HEK293 (cell line): Measurements from ENCODE around the gene MBD1.

ENCODE experiments used
- CTCF ChIA-PET: fragments of 350-600 bp; formaldehyde crosslinking; extraction: SDS; loops from one replicate; lab custom pipeline; 2021; ENCODE audit warnings: antibody characterized with exemption; lab: Yijun Ruan, JAX
- POLR2A ChIA-PET: fragments of 300-600 bp; formaldehyde crosslinking; extraction: SDS; loops from one replicate; lab custom pipeline; 2020; ENCODE audit warnings: antibody characterized with exemption, inconsistent platforms; lab: Yijun Ruan, JAX
- H3K27ac ChIP-seq: fragments of 200-500 bp; sonication (Bioruptor generic); 2 replicates; pipeline ENCODE4 v1.5.1; 2014; ENCODE audit warnings: low read depth, low read length, control low read depth, inconsistent platforms; ENCODE audit errors: extremely low read depth
- H3K36me3 ChIP-seq, 2 experiments: fragments of 200-500 bp in 1 of 2; sonication (Bioruptor generic) in 1 of 2; 1 replicate in 1 of 2; 2 replicates in 1 of 2; pipeline ENCODE4 v1.5.1; 2014 to 2017; ENCODE audit warnings: inconsistent platforms in 2 of 2, low read length in 2 of 2; ENCODE audit not compliant: control insufficient read depth in 2 of 2, insufficient read depth in 1 of 2
- H3K4me1 ChIP-seq: fragments of 200-500 bp; sonication (Bioruptor generic); 2 replicates; pipeline ENCODE4 v1.5.1; 2014; ENCODE audit warnings: mild to moderate bottlenecking, low read length, inconsistent platforms; ENCODE audit not compliant: control insufficient read depth, insufficient read depth
- H3K4me3 ChIP-seq: 2 replicates; pipeline ENCODE4 v1.5.1; 2011; ENCODE audit warnings: low read depth, mild to moderate bottlenecking, control low read depth, low read length, moderate library complexity
- H3K9me3 ChIP-seq: fragments of 200-500 bp; sonication (Bioruptor generic); 2 replicates; pipeline ENCODE4 v1.5.1; 2014; ENCODE audit warnings: low read depth, low read length, inconsistent platforms; ENCODE audit not compliant: control insufficient read depth, insufficient read depth
- BCL11A ChIP-seq: fragments of 450-650 bp; formaldehyde crosslinking; IDR thresholded peaks from 2 replicates; pipeline ENCODE4 v1.5.1; 2016; ENCODE audit warnings: low read depth, missing biosample characterization, missing genetic modification characterization
- KLF10 ChIP-seq: fragments of 450-650 bp; IDR thresholded peaks from 2 replicates; pipeline ENCODE4 v1.5.1; 2018; ENCODE audit warnings: missing biosample characterization, mild to moderate bottlenecking, missing genetic modification characterization
- YY2 ChIP-seq: fragments of 450-650 bp; formaldehyde crosslinking; IDR thresholded peaks from 2 replicates; pipeline ENCODE4 v1.5.1; 2016; ENCODE audit warnings: missing biosample characterization, missing genetic modification characterization
- ZNF133 ChIP-seq: fragments of 450-650 bp; formaldehyde crosslinking; IDR thresholded peaks from 2 replicates; pipeline ENCODE4 v1.5.1; 2016; ENCODE audit warnings: missing biosample characterization, missing genetic modification characterization
- ZNF140 ChIP-seq: fragments of 450-650 bp; formaldehyde crosslinking; IDR thresholded peaks from 2 replicates; pipeline ENCODE4 v1.5.1; 2016; ENCODE audit warnings: missing biosample characterization, missing genetic modification characterization
- ZNF19 ChIP-seq: fragments of 450-650 bp; formaldehyde crosslinking; IDR thresholded peaks from 2 replicates; pipeline ENCODE4; 2016; ENCODE audit warnings: missing biosample characterization, missing genetic modification characterization, low read depth
- ZNF2 ChIP-seq: fragments of 450-650 bp; formaldehyde crosslinking; IDR thresholded peaks from 2 replicates; pipeline ENCODE4 v1.5.1; 2016; ENCODE audit warnings: missing biosample characterization, missing genetic modification characterization
- ZNF37A ChIP-seq: fragments of 450-650 bp; IDR thresholded peaks from 2 replicates; pipeline ENCODE4 v1.5.1; 2018; ENCODE audit warnings: missing biosample characterization, missing genetic modification characterization
- ZNF548 ChIP-seq: fragments of 450-650 bp; formaldehyde crosslinking; IDR thresholded peaks from 2 replicates; pipeline ENCODE4 v1.5.1; 2016; ENCODE audit warnings: missing biosample characterization, missing genetic modification characterization
- ZNF600 ChIP-seq: fragments of 450-650 bp; formaldehyde crosslinking; IDR thresholded peaks from 2 replicates; pipeline ENCODE4 v1.5.1; 2016; ENCODE audit warnings: missing biosample characterization, missing genetic modification characterization
- ZNF701 ChIP-seq: fragments of 450-650 bp; formaldehyde crosslinking; IDR thresholded peaks from 2 replicates; pipeline ENCODE4 v1.5.1; 2016; ENCODE audit warnings: missing biosample characterization, missing genetic modification characterization
- ZNF76 ChIP-seq: fragments of 450-650 bp; formaldehyde crosslinking; IDR thresholded peaks from 2 replicates; pipeline ENCODE4; 2016; ENCODE audit warnings: low read depth, missing biosample characterization, missing genetic modification characterization, borderline replicate concordance
- ZNF843 ChIP-seq: fragments of 450-650 bp; formaldehyde crosslinking; IDR thresholded peaks from 2 replicates; pipeline ENCODE4 v1.5.1; 2016; ENCODE audit warnings: missing biosample characterization, missing genetic modification characterization
- TF ChIP-seq, protein P1 (sequence below): fragments of 450-650 bp; formaldehyde crosslinking; IDR thresholded peaks from 2 replicates; pipeline ENCODE4 v1.5.1; 2016; ENCODE audit warnings: missing biosample characterization, missing genetic modification characterization
- TF ChIP-seq, protein P2 (sequence below): fragments of 450-650 bp; formaldehyde crosslinking; IDR thresholded peaks from 2 replicates; pipeline ENCODE4 v1.5.1; 2017; ENCODE audit warnings: missing biosample characterization, missing genetic modification characterization
- TF ChIP-seq, protein P3 (sequence below): fragments of 450-650 bp; formaldehyde crosslinking; IDR thresholded peaks from 2 replicates; pipeline ENCODE4 v1.5.1; 2016; ENCODE audit warnings: missing biosample characterization, missing genetic modification characterization
- TF ChIP-seq, protein P4 (sequence below): fragments of 450-650 bp; formaldehyde crosslinking; optimal IDR thresholded peaks from 2 replicates; pipeline ENCODE3; 2016; ENCODE audit warnings: missing biosample characterization, mild to moderate bottlenecking, missing genetic modification characterization
- TF ChIP-seq, protein P5 (sequence below): fragments of 450-650 bp; formaldehyde crosslinking; IDR thresholded peaks from 2 replicates; pipeline ENCODE4 v1.5.1; 2016; ENCODE audit warnings: missing biosample characterization, missing genetic modification characterization
- TF ChIP-seq, protein P6 (sequence below): fragments of 450-650 bp; formaldehyde crosslinking; conservative IDR thresholded peaks from 2 replicates; pipeline ENCODE4 v1.5.1; 2016; ENCODE audit warnings: low read depth, missing biosample characterization, missing genetic modification characterization
- TF ChIP-seq, protein P7 (sequence below): fragments of 450-650 bp; formaldehyde crosslinking; IDR thresholded peaks from 2 replicates; pipeline ENCODE4 v1.5.1; 2017; ENCODE audit warnings: missing biosample characterization, missing genetic modification characterization

MBD1 gene

DNA sequence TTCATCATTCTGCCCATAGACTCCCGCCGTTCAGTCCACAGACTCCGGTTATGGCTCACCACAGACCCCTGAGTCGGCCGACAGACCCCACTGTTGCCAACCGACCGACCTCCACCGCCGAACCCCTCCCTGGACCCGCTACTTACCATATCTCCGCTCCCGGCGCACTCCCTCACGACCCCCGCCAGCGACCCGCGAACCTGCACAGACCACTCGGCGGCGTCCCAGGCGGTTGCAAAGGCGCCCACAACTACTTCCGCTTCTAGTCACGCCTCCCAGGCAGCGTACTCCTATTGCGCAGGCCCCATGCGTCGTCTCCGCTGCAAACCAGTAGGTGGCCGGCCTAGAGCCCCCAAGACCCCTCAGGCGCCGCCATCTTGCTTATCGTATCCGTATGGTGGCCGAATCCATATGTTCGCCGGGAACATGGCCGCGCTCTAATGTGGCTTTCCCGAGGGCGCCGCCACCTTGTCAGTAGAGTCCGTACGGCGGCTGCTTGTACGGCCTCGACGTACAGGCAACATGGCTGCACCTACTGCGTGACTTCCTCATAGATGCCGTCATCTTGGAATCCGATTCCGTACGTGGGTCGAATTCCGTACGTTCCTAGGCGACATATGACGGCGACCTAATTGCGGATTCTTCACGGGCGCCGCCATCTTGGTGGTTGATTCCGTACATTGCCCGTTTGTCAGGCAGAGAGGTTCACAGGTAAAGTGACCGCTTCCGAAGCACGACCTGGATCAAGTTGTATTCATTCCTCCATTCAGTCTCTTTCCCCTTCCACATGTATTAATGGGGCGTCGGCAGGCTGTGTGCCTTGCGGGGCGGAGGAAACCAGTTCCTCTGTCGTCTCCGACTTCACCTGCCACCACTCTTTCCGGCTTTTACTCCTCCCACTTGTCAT lies 6.4 kb upstream of the MBD1 start, which contains the start of gene CXXC1 (continued):
- TF ChIP-seq ZNF843 (tag by site-specific recombination) = peak; percentile 23; the same call in 1 of the 2 replicates
- TF ChIP-seq, protein P1, sequence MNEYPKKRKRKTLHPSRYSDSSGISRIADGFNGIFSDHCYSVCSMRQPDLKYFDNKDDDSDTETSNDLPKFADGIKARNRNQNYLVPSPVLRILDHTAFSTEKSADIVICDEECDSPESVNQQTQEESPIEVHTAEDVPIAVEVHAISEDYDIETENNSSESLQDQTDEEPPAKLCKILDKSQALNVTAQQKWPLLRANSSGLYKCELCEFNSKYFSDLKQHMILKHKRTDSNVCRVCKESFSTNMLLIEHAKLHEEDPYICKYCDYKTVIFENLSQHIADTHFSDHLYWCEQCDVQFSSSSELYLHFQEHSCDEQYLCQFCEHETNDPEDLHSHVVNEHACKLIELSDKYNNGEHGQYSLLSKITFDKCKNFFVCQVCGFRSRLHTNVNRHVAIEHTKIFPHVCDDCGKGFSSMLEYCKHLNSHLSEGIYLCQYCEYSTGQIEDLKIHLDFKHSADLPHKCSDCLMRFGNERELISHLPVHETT (tag by site-specific recombination) = peak; percentile 81
- TF ChIP-seq ZNF548 = no peak
- TF ChIP-seq, protein P2, sequence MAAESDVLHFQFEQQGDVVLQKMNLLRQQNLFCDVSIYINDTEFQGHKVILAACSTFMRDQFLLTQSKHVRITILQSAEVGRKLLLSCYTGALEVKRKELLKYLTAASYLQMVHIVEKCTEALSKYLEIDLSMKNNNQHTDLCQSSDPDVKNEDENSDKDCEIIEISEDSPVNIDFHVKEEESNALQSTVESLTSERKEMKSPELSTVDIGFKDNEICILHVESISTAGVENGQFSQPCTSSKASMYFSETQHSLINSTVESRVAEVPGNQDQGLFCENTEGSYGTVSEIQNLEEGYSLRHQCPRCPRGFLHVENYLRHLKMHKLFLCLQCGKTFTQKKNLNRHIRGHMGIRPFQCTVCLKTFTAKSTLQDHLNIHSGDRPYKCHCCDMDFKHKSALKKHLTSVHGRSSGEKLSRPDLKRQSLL (tag by site-specific recombination) = peak; percentile 76; the same call in 1 of the 2 replicates

DNA sequence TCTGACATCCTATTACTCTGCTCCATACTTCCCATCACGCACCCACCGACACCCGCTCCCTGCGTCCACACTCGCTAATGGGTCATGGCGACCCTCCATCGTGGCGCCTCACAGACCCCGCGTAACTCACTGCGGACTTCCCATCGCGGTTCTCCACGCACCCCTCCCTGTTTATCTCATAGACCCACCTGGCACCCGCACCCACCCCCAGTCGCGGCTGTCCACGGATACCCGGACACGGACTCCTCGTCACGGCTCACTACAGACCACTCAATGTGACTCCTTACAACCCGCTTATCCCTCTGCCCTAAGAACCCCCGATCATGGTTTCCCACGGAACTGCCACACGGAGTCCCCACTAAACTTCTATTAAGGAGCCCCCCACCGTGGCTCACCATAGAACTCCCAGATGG lies 5.7 kb upstream of the MBD1 start:
- Histone ChIP-seq H3K4me3 (peak overlapping the region; percentile 69), H3K36me3 (peaks cover 9 to 40% of the 10 kb centered on the region in 2 experiments; a peak in 2 of 3 replicates), H3K27ac (no peak overlapping the region; the same call in 1 of the 2 replicates), H3K9me3 (no peaks in the 10 kb centered on the region), H3K4me1 (peaks cover 2% of the 10 kb centered on the region; the same call in 1 of the 2 replicates)
- ChIA-PET CTCF (no interaction called here), POLR2A (no interaction called here)
- TF ChIP-seq, protein P3, sequence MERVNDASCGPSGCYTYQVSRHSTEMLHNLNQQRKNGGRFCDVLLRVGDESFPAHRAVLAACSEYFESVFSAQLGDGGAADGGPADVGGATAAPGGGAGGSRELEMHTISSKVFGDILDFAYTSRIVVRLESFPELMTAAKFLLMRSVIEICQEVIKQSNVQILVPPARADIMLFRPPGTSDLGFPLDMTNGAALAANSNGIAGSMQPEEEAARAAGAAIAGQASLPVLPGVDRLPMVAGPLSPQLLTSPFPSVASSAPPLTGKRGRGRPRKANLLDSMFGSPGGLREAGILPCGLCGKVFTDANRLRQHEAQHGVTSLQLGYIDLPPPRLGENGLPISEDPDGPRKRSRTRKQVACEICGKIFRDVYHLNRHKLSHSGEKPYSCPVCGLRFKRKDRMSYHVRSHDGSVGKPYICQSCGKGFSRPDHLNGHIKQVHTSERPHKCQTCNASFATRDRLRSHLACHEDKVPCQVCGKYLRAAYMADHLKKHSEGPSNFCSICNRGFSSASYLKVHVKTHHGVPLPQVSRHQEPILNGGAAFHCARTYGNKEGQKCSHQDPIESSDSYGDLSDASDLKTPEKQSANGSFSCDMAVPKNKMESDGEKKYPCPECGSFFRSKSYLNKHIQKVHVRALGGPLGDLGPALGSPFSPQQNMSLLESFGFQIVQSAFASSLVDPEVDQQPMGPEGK = peak; percentile 6; the same call in 1 of the 2 replicates
- TF ChIP-seq, protein P4, sequence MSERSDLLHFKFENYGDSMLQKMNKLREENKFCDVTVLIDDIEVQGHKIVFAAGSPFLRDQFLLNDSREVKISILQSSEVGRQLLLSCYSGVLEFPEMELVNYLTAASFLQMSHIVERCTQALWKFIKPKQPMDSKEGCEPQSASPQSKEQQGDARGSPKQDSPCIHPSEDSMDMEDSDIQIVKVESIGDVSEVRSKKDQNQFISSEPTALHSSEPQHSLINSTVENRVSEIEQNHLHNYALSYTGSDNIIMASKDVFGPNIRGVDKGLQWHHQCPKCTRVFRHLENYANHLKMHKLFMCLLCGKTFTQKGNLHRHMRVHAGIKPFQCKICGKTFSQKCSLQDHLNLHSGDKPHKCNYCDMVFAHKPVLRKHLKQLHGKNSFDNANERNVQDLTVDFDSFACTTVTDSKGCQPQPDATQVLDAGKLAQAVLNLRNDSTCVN = peak; percentile 11
- no peak for TF ChIP-seq ZNF600 (tag by site-specific recombination)
- TF ChIP-seq KLF10 (tag by site-specific recombination) = no peak
- TF ChIP-seq YY2 = peak; percentile 63; the same call in 1 of the 2 replicates
- TF ChIP-seq ZNF37A (tag by site-specific recombination) = no peak
- TF ChIP-seq ZNF19 (tag by site-specific recombination) = no peak
- 0 out of 2 replicates have a peak, but pooled peaks have one; percentile 6 for TF ChIP-seq BCL11A
- TF ChIP-seq ZNF2 (tag by site-specific recombination) = no peak
- TF ChIP-seq ZNF140 = 0 out of 2 replicates have a peak, but pooled peaks have one; percentile 31
- TF ChIP-seq ZNF701 (tag by site-specific recombination) = no peak
- TF ChIP-seq ZNF133 = 0 out of 2 replicates have a peak, but pooled peaks have one; percentile 27
- TF ChIP-seq ZNF76 (tag by site-specific recombination) = peak; percentile 73; the same call in 1 of the 2 replicates
- TF ChIP-seq, protein P5, sequence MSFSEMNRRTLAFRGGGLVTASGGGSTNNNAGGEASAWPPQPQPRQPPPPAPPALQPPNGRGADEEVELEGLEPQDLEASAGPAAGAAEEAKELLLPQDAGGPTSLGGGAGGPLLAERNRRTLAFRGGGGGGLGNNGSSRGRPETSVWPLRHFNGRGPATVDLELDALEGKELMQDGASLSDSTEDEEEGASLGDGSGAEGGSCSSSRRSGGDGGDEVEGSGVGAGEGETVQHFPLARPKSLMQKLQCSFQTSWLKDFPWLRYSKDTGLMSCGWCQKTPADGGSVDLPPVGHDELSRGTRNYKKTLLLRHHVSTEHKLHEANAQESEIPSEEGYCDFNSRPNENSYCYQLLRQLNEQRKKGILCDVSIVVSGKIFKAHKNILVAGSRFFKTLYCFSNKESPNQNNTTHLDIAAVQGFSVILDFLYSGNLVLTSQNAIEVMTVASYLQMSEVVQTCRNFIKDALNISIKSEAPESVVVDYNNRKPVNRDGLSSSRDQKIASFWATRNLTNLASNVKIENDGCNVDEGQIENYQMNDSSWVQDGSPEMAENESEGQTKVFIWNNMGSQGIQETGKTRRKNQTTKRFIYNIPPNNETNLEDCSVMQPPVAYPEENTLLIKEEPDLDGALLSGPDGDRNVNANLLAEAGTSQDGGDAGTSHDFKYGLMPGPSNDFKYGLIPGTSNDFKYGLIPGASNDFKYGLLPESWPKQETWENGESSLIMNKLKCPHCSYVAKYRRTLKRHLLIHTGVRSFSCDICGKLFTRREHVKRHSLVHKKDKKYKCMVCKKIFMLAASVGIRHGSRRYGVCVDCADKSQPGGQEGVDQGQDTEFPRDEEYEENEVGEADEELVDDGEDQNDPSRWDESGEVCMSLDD (tag by site-specific recombination) = peak; percentile 53; the same call in 1 of the 2 replicates
- TF ChIP-seq, protein P6, sequence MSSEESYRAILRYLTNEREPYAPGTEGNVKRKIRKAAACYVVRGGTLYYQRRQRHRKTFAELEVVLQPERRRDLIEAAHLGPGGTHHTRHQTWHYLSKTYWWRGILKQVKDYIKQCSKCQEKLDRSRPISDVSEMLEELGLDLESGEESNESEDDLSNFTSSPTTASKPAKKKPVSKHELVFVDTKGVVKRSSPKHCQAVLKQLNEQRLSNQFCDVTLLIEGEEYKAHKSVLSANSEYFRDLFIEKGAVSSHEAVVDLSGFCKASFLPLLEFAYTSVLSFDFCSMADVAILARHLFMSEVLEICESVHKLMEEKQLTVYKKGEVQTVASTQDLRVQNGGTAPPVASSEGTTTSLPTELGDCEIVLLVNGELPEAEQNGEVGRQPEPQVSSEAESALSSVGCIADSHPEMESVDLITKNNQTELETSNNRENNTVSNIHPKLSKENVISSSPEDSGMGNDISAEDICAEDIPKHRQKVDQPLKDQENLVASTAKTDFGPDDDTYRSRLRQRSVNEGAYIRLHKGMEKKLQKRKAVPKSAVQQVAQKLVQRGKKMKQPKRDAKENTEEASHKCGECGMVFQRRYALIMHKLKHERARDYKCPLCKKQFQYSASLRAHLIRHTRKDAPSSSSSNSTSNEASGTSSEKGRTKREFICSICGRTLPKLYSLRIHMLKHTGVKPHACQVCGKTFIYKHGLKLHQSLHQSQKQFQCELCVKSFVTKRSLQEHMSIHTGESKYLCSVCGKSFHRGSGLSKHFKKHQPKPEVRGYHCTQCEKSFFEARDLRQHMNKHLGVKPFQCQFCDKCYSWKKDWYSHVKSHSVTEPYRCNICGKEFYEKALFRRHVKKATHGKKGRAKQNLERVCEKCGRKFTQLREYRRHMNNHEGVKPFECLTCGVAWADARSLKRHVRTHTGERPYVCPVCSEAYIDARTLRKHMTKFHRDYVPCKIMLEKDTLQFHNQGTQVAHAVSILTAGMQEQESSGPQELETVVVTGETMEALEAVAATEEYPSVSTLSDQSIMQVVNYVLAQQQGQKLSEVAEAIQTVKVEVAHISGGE (tag by site-specific recombination) = no peak
- TF ChIP-seq, protein P7, sequence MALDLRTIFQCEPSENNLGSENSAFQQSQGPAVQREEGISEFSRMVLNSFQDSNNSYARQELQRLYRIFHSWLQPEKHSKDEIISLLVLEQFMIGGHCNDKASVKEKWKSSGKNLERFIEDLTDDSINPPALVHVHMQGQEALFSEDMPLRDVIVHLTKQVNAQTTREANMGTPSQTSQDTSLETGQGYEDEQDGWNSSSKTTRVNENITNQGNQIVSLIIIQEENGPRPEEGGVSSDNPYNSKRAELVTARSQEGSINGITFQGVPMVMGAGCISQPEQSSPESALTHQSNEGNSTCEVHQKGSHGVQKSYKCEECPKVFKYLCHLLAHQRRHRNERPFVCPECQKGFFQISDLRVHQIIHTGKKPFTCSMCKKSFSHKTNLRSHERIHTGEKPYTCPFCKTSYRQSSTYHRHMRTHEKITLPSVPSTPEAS = no peak
